Measurements from ENCODE around the gene DPP7.

- TF ChIP-seq GATA3 (IDR thresholded peaks at IDR 0.05; ENCODE audit: low read depth, low read length) = no peak
- no peak for TF ChIP-seq GATA2 (IDR thresholded peaks at IDR 0.05; ENCODE audit: low read depth, low read length)
Observed at GRCh38 chr9:137111788-137112563, 2.6 kb downstream of the DPP7 start.
